Activated B cell treated with CpG ODN at 0.5 μM for 24 hours (primary cell): Measurements from ENCODE around the gene ROBO2. TPM values are rescaled to one million over a fixed set of nuclear protein-coding genes. Genes with fewer than 3 reads are reported as not detected.

Experiments
- ATAC-seq: fragments of 200-7000 bp; cut with Tn5 transposase; one replicate; pipeline ENCODE4 v1.10.0; 2021; ENCODE audit warnings: low read depth, mild to moderate bottlenecking, moderate library complexity
- CTCF ChIA-PET: fragments of 350-600 bp; sonication (Branson Sonifier 250); formaldehyde crosslinking; loops from one replicate; lab custom pipeline; 2021; ENCODE audit warnings: antibody characterized with exemption; lab: Charles Lee
- POLR2A ChIA-PET: fragments of 350-600 bp; sonication (Branson Sonifier 250); formaldehyde crosslinking; loops from one replicate; lab custom pipeline; 2021; ENCODE audit warnings: antibody characterized with exemption; lab: Charles Lee
- DNase-seq: peaks from one replicate; pipeline ENCODE4 v3.0.0; 2022
- H3K27ac Mint-ChIP-seq: one replicate; pipeline ENCODE4 v1.8.0; 2020; ENCODE audit warnings: mixed read lengths
- H3K27me3 Mint-ChIP-seq: one replicate; pipeline ENCODE4 v1.8.0; 2021; ENCODE audit warnings: mixed read lengths
- H3K36me3 Mint-ChIP-seq: one replicate; pipeline ENCODE4 v1.8.0; 2021; ENCODE audit warnings: low read depth, mixed read lengths
- H3K4me1 Mint-ChIP-seq: one replicate; pipeline ENCODE4 v1.8.0; 2021; ENCODE audit warnings: mixed read lengths
- H3K4me3 Mint-ChIP-seq: one replicate; pipeline ENCODE4 v1.8.0; 2020; ENCODE audit warnings: mild to moderate bottlenecking, mixed read lengths
- H3K9me3 Mint-ChIP-seq: one replicate; pipeline ENCODE4 v1.8.0; 2020; ENCODE audit warnings: mixed read lengths
- CTCF ChIP-seq: fragments of 200-600 bp; IDR thresholded peaks from one replicate; pipeline ENCODE4 v1.8.0; 2022; ENCODE audit warnings: antibody characterized with exemption, mild to moderate bottlenecking
- intact Hi-C: fragments of 100-400 bp; cut with micrococcal nuclease; formaldehyde crosslinking; loops from one replicate; pipeline ENCODE4 v1.15.1; 2024
- total RNA-seq: library from RNA; stranded (reverse); gene quantifications from 2 replicates; pipeline ENCODE4 v1.2.3, GENCODE V29; 2022

ROBO2 gene
- total RNA-seq, 1 donor from 2014 or later = not detected

DNA sequence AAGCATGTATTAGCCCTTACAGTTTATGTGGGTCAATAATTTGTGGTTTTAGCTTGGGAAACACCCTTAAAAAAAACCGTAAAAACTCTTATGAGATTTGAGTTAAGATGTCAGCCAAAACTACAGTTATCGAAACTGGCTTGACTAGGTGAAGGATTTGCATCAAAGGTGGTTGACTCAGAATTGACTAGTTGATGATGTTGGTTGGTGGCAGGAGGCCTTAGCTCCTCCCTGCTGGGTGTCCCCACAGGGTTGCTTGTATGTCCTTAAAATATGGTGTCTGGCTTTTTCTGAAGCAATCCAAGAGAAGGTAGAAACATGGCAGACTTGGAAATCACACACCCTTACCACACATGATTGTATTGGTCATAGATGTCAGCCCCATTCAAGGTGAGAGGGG is 305.1 kb downstream of the ROBO2 start:
- Mint-ChIP-seq H3K27me3 (no peaks in the 10 kb centered on the region), H3K4me1 (no peaks in the 10 kb centered on the region), H3K4me3 (no peak overlapping the region), H3K9me3 (peaks cover 5% of the 10 kb centered on the region), H3K36me3 (no peaks in the 10 kb centered on the region), H3K27ac (no peak overlapping the region)
- no peak for TF ChIP-seq CTCF
- ATAC-seq (no peak), DNase-seq (no peak)
- intact Hi-C loops = no loop called here
- ChIA-PET POLR2A (no interaction called here), CTCF (no interaction called here)

GRCh38 chr3:77348244-77348855 is 308.5 kb downstream of the ROBO2 start:
- Mint-ChIP-seq H3K9me3 (peaks cover 5% of the 10 kb centered on the region), H3K4me1 (no peaks in the 10 kb centered on the region), H3K4me3 (no peak overlapping the region), H3K36me3 (no peaks in the 10 kb centered on the region), H3K27ac (no peak overlapping the region), H3K27me3 (no peaks in the 10 kb centered on the region)
- ATAC-seq = no peak
- no peak for DNase-seq
- no peak for TF ChIP-seq CTCF
- POLR2A ChIA-PET = no interaction called here
- CTCF ChIA-PET = no interaction called here
- intact Hi-C loops = no loop called here

- ATAC-seq = no peak
- no peak overlapping the region for H3K27ac Mint-ChIP-seq
- DNase-seq = no peak
- no peak overlapping the region for H3K4me3 Mint-ChIP-seq
- no peaks in the 10 kb centered on the region for H3K36me3 Mint-ChIP-seq
- intact Hi-C loops = no loop called here
- H3K4me1 Mint-ChIP-seq = no peaks in the 10 kb centered on the region
- POLR2A ChIA-PET = no interaction called here
- peaks cover 4% of the 10 kb centered on the region for H3K9me3 Mint-ChIP-seq
- no peaks in the 10 kb centered on the region for H3K27me3 Mint-ChIP-seq
- no peak for TF ChIP-seq CTCF
- CTCF ChIA-PET = no interaction called here
Measured at GRCh38 chr3:77354958-77355357, 315.1 kb downstream of the ROBO2 start.

DNA sequence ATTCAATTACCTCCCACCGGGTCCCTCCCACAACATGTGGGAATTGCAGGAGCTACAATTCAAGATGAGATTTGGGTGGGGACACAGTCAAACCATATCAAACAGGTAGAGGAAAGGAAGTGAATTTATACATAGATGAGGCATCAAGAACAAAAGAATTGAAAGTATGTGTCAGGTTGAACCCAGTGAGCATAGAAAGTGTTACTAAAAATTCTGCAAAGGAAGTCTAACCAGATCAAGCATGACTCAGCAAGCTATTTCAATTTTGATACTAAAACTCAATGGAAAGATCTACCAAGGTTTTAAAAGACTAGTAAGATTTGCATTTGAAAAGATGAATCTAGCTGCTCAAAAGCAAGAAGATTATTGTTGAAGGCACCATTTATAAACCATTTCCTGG is 323.0 kb downstream of the ROBO2 start:
- H3K4me3 Mint-ChIP-seq = no peak overlapping the region
- H3K36me3 Mint-ChIP-seq = no peaks in the 10 kb centered on the region
- no peaks in the 10 kb centered on the region for H3K27me3 Mint-ChIP-seq
- POLR2A ChIA-PET = no interaction called here
- DNase-seq = no peak
- peaks cover 4% of the 10 kb centered on the region for H3K9me3 Mint-ChIP-seq
- TF ChIP-seq CTCF = no peak
- no peaks in the 10 kb centered on the region for H3K4me1 Mint-ChIP-seq
- no peak for ATAC-seq
- CTCF ChIA-PET = no interaction called here
- intact Hi-C loops = no loop called here
- H3K27ac Mint-ChIP-seq = no peak overlapping the region

DNA sequence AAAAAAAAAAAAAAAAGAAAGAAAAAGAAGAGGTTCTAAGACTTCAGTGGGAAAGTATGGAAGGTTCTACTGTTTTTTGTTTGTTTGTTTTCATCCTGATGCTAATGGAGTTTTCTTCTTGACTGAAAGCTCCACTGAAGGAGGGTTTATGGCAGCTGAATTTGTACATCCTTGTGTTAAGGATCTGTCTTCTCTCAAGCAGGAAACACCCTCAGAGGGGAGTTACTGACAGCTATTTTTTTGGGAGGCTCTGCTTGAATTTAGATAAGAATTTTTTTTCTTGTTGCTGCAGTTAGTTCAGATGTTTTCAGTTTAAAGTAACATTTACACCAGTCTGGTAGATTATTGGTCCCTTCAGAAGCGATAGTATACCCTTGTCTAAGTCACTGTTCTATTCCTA is 325.3 kb downstream of the ROBO2 start:
- CTCF ChIA-PET = no interaction called here
- Mint-ChIP-seq H3K27ac (no peak overlapping the region), H3K4me3 (no peak overlapping the region), H3K36me3 (no peaks in the 10 kb centered on the region), H3K9me3 (peaks cover 2% of the 10 kb centered on the region), H3K27me3 (no peaks in the 10 kb centered on the region), H3K4me1 (no peaks in the 10 kb centered on the region)
- DNase-seq (no peak), ATAC-seq (no peak)
- POLR2A ChIA-PET = no interaction called here
- intact Hi-C loops = no loop called here
- TF ChIP-seq CTCF = no peak
